ENCODE measurements around the gene EYS. TPM values are rescaled to one million over a fixed set of nuclear protein-coding genes. Genes with fewer than 3 reads are reported as not detected.

EYS gene
- total RNA-seq, 1 donor from 2014 or later = 2.1 TPM

DNA sequence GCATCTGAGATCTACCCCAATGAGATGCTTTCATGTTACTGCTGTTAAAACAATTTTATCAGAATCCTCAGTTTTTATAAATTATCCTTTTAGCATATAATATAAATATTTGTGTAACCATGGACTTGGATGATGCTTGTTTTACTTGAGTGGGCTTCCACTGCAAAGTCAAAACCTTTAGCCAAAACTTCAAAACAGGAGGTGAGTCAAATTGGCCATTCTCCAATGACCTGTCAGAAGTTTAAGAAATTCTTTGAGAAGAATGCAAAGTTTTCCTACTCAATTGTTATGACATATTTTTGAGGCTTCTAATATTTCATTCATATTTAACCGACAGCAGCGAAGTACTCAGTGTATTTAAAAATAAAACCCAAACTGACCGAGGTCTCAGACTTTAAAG lies 507.9 kb downstream of the EYS start:
- Histone ChIP-seq H3K27ac (ENCODE audit: low read depth, low read length) (no peak overlapping the region), H3K36me3 (ENCODE audit: control insufficient read depth in 3 of 3, insufficient read depth in 3 of 3, low read length in 3 of 3) (no peaks in the 10 kb centered on the region), H3K9ac (ENCODE audit: low read depth in 1 of 3, low read length in 3 of 3) (no peak overlapping the region), H3K9me3 (ENCODE audit: control insufficient read depth in 3 of 3, low read length in 3 of 3) (no peaks in the 10 kb centered on the region), H3K4me3 (ENCODE audit: low read length in 3 of 3) (no peak overlapping the region), H3K27me3 (ENCODE audit: control insufficient read depth in 3 of 3, insufficient read depth in 3 of 3, low read length in 3 of 3) (no peaks in the 10 kb centered on the region), H3K4me1 (ENCODE audit: control insufficient read depth in 3 of 3, insufficient read depth in 3 of 3, low read length in 3 of 3) (no peaks in the 10 kb centered on the region)

DNA sequence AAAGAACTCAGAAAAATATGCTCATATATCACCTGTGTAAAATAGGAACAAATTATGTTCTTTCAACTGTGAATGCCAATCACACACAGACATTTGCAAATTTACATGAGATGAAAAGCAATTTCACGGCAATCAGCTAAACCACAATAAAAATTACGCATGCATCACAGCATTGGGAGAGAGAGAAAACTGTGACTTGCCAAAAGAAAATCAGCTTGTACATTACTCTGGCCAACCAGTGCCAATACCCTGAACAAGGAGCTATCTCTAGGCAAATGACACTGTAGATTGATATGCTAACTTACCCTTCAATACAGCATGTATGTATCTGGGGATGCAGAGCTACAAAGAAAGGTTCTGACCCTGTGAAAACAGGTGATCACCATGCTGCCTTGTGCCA lies 515.6 kb downstream of the EYS start:
- Histone ChIP-seq H3K4me3 (ENCODE audit: low read length in 3 of 3) (no peak overlapping the region), H3K4me1 (ENCODE audit: control insufficient read depth in 3 of 3, insufficient read depth in 3 of 3, low read length in 3 of 3) (no peaks in the 10 kb centered on the region), H3K27me3 (ENCODE audit: control insufficient read depth in 3 of 3, insufficient read depth in 3 of 3, low read length in 3 of 3) (no peaks in the 10 kb centered on the region), H3K9ac (ENCODE audit: low read depth in 1 of 3, low read length in 3 of 3) (no peak overlapping the region), H3K9me3 (ENCODE audit: control insufficient read depth in 3 of 3, low read length in 3 of 3) (no peaks in the 10 kb centered on the region), H3K27ac (ENCODE audit: low read depth, low read length) (no peak overlapping the region), H3K36me3 (ENCODE audit: control insufficient read depth in 3 of 3, insufficient read depth in 3 of 3, low read length in 3 of 3) (no peaks in the 10 kb centered on the region)

DNA sequence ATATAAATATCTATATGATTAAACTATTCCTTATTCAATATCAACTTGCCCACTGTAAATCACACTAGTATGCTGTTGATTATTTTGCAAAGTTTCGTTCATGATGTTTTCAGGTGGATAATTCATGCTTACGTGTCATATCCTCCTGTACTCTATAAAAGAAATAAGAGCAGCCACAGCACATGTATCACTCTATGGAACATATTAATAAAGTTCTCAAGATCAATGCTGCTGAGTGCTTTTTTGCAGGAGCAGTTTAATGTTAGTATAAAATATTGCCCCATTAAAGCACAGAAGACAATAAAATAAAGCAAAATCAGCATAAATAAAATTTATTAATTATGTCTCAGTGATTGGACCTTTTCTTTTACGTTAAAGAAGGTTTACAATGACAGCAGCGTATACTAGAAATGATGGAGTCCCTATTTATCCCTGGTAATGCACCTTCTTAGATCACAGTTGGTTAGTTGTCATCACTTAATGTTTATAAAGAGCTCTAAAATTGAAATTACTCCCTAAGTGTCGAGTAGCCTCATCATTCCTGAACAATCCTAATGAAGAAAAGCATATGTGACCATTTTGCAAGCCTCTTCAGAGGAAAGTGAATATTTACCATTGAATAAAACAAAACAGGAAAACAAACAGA lies 517.7 kb downstream of the EYS start:
- H3K9ac ChIP-seq (ENCODE audit: low read depth in 1 of 3, low read length in 3 of 3) = no peak overlapping the region
- H3K4me3 ChIP-seq (ENCODE audit: low read length in 3 of 3) = no peak overlapping the region
- no peaks in the 10 kb centered on the region for H3K9me3 ChIP-seq (ENCODE audit: control insufficient read depth in 3 of 3, low read length in 3 of 3)
- H3K36me3 ChIP-seq (ENCODE audit: control insufficient read depth in 3 of 3, insufficient read depth in 3 of 3, low read length in 3 of 3) = no peaks in the 10 kb centered on the region
- H3K27me3 ChIP-seq (ENCODE audit: control insufficient read depth in 3 of 3, insufficient read depth in 3 of 3, low read length in 3 of 3) = no peaks in the 10 kb centered on the region
- H3K27ac ChIP-seq (ENCODE audit: low read depth, low read length) = no peak overlapping the region
- H3K4me1 ChIP-seq (ENCODE audit: control insufficient read depth in 3 of 3, insufficient read depth in 3 of 3, low read length in 3 of 3) = no peaks in the 10 kb centered on the region

DNA sequence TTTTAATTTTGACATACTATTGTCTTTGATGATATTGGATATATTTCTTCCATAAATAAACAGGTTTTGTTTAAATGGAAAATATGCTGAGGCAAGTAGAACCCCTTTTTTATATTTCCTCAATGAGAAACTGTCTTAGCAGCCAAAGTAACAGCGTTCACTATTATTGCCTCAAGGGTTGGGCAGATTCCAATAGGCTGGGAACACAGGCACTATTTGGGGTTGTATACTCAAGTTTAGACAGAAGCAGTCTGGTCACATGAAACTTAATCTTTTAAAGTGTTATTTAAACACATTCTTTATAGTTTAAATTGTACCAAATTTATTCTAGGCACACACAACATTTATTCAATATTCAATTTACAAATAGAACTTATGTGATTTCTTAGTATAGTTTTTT lies 520.2 kb downstream of the EYS start:
- no peak overlapping the region for H3K9ac ChIP-seq (ENCODE audit: low read depth in 1 of 3, low read length in 3 of 3)
- H3K27me3 ChIP-seq (ENCODE audit: control insufficient read depth in 3 of 3, insufficient read depth in 3 of 3, low read length in 3 of 3) = no peaks in the 10 kb centered on the region
- H3K36me3 ChIP-seq (ENCODE audit: control insufficient read depth in 3 of 3, insufficient read depth in 3 of 3, low read length in 3 of 3) = no peaks in the 10 kb centered on the region

DNA sequence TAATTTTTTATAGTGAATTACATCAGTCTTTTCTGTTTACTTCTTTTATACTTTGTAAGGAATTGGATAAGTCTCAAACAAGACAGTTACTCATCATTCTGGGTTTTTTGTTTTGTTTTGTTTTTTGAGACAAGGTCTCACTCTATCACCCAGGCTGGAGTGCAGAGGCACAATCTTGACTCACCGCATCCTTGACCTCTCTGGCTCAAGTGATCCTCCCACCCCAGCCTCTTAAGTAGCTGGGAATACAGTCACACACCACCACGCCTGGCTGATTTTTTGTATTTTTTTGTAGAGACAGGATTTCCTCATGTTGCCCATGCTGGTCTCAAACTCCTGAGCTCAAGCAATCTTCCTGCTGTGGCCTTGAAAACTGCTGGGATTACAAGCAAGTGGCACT lies 524.3 kb downstream of the EYS start:
- Histone ChIP-seq H3K27me3 (ENCODE audit: control insufficient read depth in 3 of 3, insufficient read depth in 3 of 3, low read length in 3 of 3) (no peaks in the 10 kb centered on the region), H3K9me3 (ENCODE audit: control insufficient read depth in 3 of 3, low read length in 3 of 3) (peaks cover 0 to 3% (median 0%) of the 10 kb centered on the region in 3 donors), H3K4me1 (ENCODE audit: control insufficient read depth in 3 of 3, insufficient read depth in 3 of 3, low read length in 3 of 3) (no peaks in the 10 kb centered on the region), H3K27ac (ENCODE audit: low read depth, low read length) (no peak overlapping the region), H3K9ac (ENCODE audit: low read depth in 1 of 3, low read length in 3 of 3) (no peak overlapping the region), H3K36me3 (ENCODE audit: control insufficient read depth in 3 of 3, insufficient read depth in 3 of 3, low read length in 3 of 3) (no peaks in the 10 kb centered on the region), H3K4me3 (ENCODE audit: low read length in 3 of 3) (no peak overlapping the region)

More for the DNA sequence above, 520.2 kb downstream of the EYS start:
- Histone ChIP-seq H3K9me3 (ENCODE audit: control insufficient read depth in 3 of 3, low read length in 3 of 3) (no peaks in the 10 kb centered on the region), H3K27ac (ENCODE audit: low read depth, low read length) (no peak overlapping the region), H3K4me1 (ENCODE audit: control insufficient read depth in 3 of 3, insufficient read depth in 3 of 3, low read length in 3 of 3) (no peaks in the 10 kb centered on the region), H3K4me3 (ENCODE audit: low read length in 3 of 3) (no peak overlapping the region)

DNA sequence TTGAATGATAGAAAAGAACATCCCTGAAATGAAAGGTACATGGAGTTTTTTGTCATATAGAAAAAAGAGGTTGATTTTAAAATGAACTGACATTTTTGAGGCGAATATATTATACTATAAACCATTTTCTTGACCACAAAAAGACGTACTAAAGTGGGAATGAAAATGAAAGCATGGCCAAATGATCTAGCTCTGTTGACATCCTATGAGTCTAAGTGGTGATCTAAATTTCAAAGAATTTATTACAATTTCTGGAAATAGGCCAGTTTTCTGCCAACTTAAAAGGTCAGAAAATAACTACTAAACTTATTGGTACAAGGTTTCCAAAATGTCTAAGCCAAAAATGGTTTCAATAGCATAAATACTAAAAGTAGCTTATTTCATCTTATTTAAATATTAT lies 536.8 kb downstream of the EYS start:
- H3K4me3 ChIP-seq (ENCODE audit: low read length in 3 of 3) = no peak overlapping the region
- H3K9ac ChIP-seq (ENCODE audit: low read depth in 1 of 3, low read length in 3 of 3) = no peak overlapping the region
- no peaks in the 10 kb centered on the region for H3K9me3 ChIP-seq (ENCODE audit: control insufficient read depth in 3 of 3, low read length in 3 of 3)
- no peaks in the 10 kb centered on the region for H3K27me3 ChIP-seq (ENCODE audit: control insufficient read depth in 3 of 3, insufficient read depth in 3 of 3, low read length in 3 of 3)
- no peaks in the 10 kb centered on the region for H3K36me3 ChIP-seq (ENCODE audit: control insufficient read depth in 3 of 3, insufficient read depth in 3 of 3, low read length in 3 of 3)
- no peaks in the 10 kb centered on the region for H3K4me1 ChIP-seq (ENCODE audit: control insufficient read depth in 3 of 3, insufficient read depth in 3 of 3, low read length in 3 of 3)
- H3K27ac ChIP-seq (ENCODE audit: low read depth, low read length) = no peak overlapping the region

DNA sequence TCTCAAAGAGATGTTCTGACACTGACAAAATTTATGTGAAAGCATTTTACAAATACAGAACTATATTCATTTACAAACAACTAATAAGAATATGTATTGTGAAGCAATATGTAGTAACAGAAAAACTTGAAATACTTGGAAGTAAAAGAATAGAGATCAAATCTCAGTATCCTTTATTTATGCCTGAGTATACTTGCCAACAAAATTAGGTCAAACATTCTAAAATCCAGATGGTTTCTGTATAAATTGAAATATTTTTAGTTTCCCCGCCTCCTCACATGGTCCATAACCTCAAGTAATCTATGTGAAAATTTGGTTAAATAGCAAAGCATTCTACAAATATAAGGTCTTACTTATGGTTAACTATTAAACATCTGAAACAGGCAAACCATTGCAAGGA lies 545.4 kb downstream of the EYS start:
- no peak overlapping the region for H3K4me3 ChIP-seq (ENCODE audit: low read length in 3 of 3)
- H3K27me3 ChIP-seq (ENCODE audit: control insufficient read depth in 3 of 3, insufficient read depth in 3 of 3, low read length in 3 of 3) = no peaks in the 10 kb centered on the region
- H3K36me3 ChIP-seq (ENCODE audit: control insufficient read depth in 3 of 3, insufficient read depth in 3 of 3, low read length in 3 of 3) = no peaks in the 10 kb centered on the region
- H3K9ac ChIP-seq (ENCODE audit: low read depth in 1 of 3, low read length in 3 of 3) = no peak overlapping the region
- no peaks in the 10 kb centered on the region for H3K4me1 ChIP-seq (ENCODE audit: control insufficient read depth in 3 of 3, insufficient read depth in 3 of 3, low read length in 3 of 3)
- no peaks in the 10 kb centered on the region for H3K9me3 ChIP-seq (ENCODE audit: control insufficient read depth in 3 of 3, low read length in 3 of 3)
- H3K27ac ChIP-seq (ENCODE audit: low read depth, low read length) = no peak overlapping the region

DNA sequence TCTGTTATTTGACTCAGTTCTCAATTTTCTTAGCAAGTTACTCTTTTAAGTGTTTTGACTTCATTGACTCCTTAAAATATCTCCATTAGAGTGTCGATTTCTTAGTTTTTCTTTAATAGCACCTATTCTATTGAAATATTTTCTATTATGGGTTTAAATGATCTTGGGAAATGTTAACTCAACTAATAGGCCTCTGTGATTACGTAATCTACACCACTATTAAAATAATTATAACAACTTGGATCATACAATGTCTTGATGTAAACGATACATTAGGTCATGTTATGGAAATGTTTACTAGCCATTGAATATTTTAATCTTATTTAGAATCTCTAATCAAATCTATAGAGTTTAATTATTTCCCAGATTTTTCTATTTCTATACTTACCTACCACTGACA lies 550.0 kb downstream of the EYS start:
- Histone ChIP-seq H3K9me3 (ENCODE audit: control insufficient read depth in 3 of 3, low read length in 3 of 3) (no peaks in the 10 kb centered on the region), H3K4me1 (ENCODE audit: control insufficient read depth in 3 of 3, insufficient read depth in 3 of 3, low read length in 3 of 3) (no peaks in the 10 kb centered on the region), H3K27me3 (ENCODE audit: control insufficient read depth in 3 of 3, insufficient read depth in 3 of 3, low read length in 3 of 3) (no peaks in the 10 kb centered on the region), H3K27ac (ENCODE audit: low read depth, low read length) (no peak overlapping the region), H3K36me3 (ENCODE audit: control insufficient read depth in 3 of 3, insufficient read depth in 3 of 3, low read length in 3 of 3) (no peaks in the 10 kb centered on the region), H3K4me3 (ENCODE audit: low read length in 3 of 3) (no peak overlapping the region), H3K9ac (ENCODE audit: low read depth in 1 of 3, low read length in 3 of 3) (no peak overlapping the region)

DNA sequence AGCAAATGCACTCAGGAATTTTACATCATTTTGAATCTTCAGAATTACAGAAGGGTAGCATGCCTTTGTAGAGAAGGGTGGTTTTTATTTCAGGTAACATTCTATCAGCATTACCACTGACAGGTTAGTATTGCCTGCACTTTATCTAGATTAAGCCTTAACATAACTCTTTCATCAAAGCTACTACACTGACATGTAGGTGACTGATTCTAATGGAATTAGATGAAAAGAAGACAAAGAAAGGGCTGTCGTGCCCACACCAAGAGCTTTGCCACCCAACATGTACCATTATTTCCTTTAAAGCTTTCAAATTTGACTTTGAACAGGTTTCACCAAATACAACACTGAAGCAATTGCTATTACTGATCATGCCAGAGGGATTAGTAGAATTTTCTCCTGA lies 551.9 kb downstream of the EYS start:
- Histone ChIP-seq H3K27ac (ENCODE audit: low read depth, low read length) (no peak overlapping the region), H3K27me3 (ENCODE audit: control insufficient read depth in 3 of 3, insufficient read depth in 3 of 3, low read length in 3 of 3) (no peaks in the 10 kb centered on the region), H3K4me3 (ENCODE audit: low read length in 3 of 3) (no peak overlapping the region), H3K9ac (ENCODE audit: low read depth in 1 of 3, low read length in 3 of 3) (no peak overlapping the region), H3K9me3 (ENCODE audit: control insufficient read depth in 3 of 3, low read length in 3 of 3) (no peaks in the 10 kb centered on the region), H3K36me3 (ENCODE audit: control insufficient read depth in 3 of 3, insufficient read depth in 3 of 3, low read length in 3 of 3) (no peaks in the 10 kb centered on the region), H3K4me1 (ENCODE audit: control insufficient read depth in 3 of 3, insufficient read depth in 3 of 3, low read length in 3 of 3) (no peaks in the 10 kb centered on the region)

DNA sequence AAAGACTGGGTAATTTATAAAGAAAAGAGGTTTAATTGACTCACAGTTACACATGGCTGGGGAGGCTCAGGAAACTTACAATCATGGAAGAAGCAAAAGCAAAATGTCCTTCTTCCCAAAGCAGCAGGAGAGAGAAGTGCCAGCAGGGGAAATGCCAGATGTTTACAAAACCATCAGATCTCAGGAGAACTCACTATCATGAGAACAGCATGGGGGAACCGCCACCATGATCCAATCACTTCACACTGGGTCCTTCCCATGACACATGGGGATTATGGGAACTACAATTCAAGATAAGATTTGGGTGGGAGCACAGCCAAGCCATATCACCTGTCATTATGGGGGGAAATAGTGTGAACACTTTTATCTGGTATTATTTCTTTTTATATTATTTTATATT lies 557.2 kb downstream of the EYS start:
- no peak overlapping the region for H3K4me3 ChIP-seq (ENCODE audit: low read length in 3 of 3)
- no peaks in the 10 kb centered on the region for H3K36me3 ChIP-seq (ENCODE audit: control insufficient read depth in 3 of 3, insufficient read depth in 3 of 3, low read length in 3 of 3)
- H3K9me3 ChIP-seq (ENCODE audit: control insufficient read depth in 3 of 3, low read length in 3 of 3) = no peaks in the 10 kb centered on the region
- H3K4me1 ChIP-seq (ENCODE audit: control insufficient read depth in 3 of 3, insufficient read depth in 3 of 3, low read length in 3 of 3) = no peaks in the 10 kb centered on the region
- H3K27me3 ChIP-seq (ENCODE audit: control insufficient read depth in 3 of 3, insufficient read depth in 3 of 3, low read length in 3 of 3) = no peaks in the 10 kb centered on the region
- H3K27ac ChIP-seq (ENCODE audit: low read depth, low read length) = no peak overlapping the region
- H3K9ac ChIP-seq (ENCODE audit: low read depth in 1 of 3, low read length in 3 of 3) = no peak overlapping the region

DNA sequence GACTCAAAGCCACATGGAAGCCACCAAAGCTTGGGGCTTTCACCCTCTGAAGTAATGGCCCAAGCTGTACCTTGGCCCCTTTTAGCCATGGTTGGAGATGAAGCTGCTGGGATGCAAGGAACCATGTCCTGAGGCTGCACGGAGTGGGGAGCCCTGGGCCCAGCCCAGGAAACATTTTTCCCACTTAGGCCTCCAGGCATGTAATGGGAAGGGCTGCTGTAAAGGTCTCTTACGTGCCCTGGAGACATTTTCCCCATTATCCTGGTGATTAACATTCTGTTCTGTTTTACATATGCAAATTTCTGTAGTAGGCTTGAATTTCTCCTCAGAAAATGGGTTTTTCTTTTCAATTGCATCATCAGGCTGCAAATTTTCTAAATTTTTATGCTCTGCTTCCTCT lies 558.2 kb downstream of the EYS start:
- no peaks in the 10 kb centered on the region for H3K36me3 ChIP-seq (ENCODE audit: control insufficient read depth in 3 of 3, insufficient read depth in 3 of 3, low read length in 3 of 3)
- H3K27me3 ChIP-seq (ENCODE audit: control insufficient read depth in 3 of 3, insufficient read depth in 3 of 3, low read length in 3 of 3) = no peaks in the 10 kb centered on the region
- H3K27ac ChIP-seq (ENCODE audit: low read depth, low read length) = no peak overlapping the region
- no peak overlapping the region for H3K9ac ChIP-seq (ENCODE audit: low read depth in 1 of 3, low read length in 3 of 3)
- no peaks in the 10 kb centered on the region for H3K4me1 ChIP-seq (ENCODE audit: control insufficient read depth in 3 of 3, insufficient read depth in 3 of 3, low read length in 3 of 3)
- no peak overlapping the region for H3K4me3 ChIP-seq (ENCODE audit: low read length in 3 of 3)
- H3K9me3 ChIP-seq (ENCODE audit: control insufficient read depth in 3 of 3, low read length in 3 of 3) = no peaks in the 10 kb centered on the region

Data from skeletal muscle tissue (tissue), 4 donors.